AG04450 (cell line): ENCODE measurements around the gene TEKT3. TPM values are rescaled to one million over a fixed set of nuclear protein-coding genes. Genes with fewer than 3 reads are reported as not detected.

Experiments used
- CTCF ChIA-PET: fragments of 300-600, 350-600 bp; formaldehyde crosslinking; extraction: SDS; loops from one replicate; lab custom pipeline; 2022; ENCODE audit warnings: antibody characterized with exemption, inconsistent platforms; lab: Charles Lee
- POLR2A ChIA-PET: fragments of 350-600 bp; formaldehyde crosslinking; extraction: SDS; loops from one replicate; lab custom pipeline; 2021; ENCODE audit warnings: antibody characterized with exemption, inconsistent platforms; lab: Yijun Ruan, JAX
- DNase-seq: peaks from one replicate; pipeline ENCODE4 v3.0.0-alpha.2; 2011; ENCODE audit warnings: low read depth, low spot score
- H3K27ac ChIP-seq: one replicate; pipeline ENCODE4 v1.5.1; 2012; ENCODE audit warnings: low read depth, low read length, control low read depth
- H3K27me3 ChIP-seq: one replicate; pipeline ENCODE4 v1.6.0; 2012; ENCODE audit warnings: low read length; ENCODE audit not compliant: control insufficient read depth, insufficient read depth
- H3K4me3 ChIP-seq: 2 replicates; pipeline ENCODE4 v1.5.1; 2011; ENCODE audit warnings: mild to moderate bottlenecking, low read depth, low read length, control low read depth
- H3K9me3 ChIP-seq: 2 replicates; pipeline ENCODE4 v1.5.1; 2012; ENCODE audit warnings: low read length; ENCODE audit not compliant: control insufficient read depth, insufficient read depth
- polyA plus RNA-seq: library from polyadenylated mRNA; depleted of rRNA; stranded (reverse); fragments of >200 nt; gene quantifications from 2 replicates; pipeline ENCODE4 v1.2.3, GENCODE V29; 2011
- TF ChIP-seq, protein P1 (sequence below): IDR thresholded peaks from 2 replicates; pipeline ENCODE4 v1.5.1; 2011; ENCODE audit warnings: low read depth, low read length, control low read depth, inconsistent platforms

The TEKT3 gene
- polyA plus RNA-seq, 1 experiment, result 0.69 TPM

DNA sequence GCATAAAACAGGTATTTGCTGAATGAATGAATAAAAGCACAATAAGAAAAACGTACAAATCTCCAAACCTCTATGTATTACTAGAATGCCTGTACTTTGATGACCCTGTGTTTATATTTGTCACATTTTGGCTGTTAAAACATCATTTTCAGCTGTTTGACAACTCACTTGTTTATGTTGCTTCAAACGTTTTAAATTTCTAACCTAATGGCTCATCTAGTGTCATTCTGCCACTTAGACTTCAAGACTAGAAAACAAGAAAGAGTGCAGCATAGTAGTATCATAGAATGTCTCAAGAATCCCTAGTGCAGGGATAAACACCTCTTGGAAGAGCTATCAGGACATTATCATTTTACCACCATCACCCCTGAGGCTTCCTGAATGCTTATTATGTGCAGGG, 56.9 kb downstream of the TEKT3 start:
- no peak for DNase-seq
- Histone ChIP-seq H3K4me3 (no peak overlapping the region), H3K27ac (no peak overlapping the region), H3K9me3 (no peaks in the 10 kb centered on the region), H3K27me3 (no peaks in the 10 kb centered on the region)
- CTCF ChIA-PET, result no interaction called here
- TF ChIP-seq, protein P1, sequence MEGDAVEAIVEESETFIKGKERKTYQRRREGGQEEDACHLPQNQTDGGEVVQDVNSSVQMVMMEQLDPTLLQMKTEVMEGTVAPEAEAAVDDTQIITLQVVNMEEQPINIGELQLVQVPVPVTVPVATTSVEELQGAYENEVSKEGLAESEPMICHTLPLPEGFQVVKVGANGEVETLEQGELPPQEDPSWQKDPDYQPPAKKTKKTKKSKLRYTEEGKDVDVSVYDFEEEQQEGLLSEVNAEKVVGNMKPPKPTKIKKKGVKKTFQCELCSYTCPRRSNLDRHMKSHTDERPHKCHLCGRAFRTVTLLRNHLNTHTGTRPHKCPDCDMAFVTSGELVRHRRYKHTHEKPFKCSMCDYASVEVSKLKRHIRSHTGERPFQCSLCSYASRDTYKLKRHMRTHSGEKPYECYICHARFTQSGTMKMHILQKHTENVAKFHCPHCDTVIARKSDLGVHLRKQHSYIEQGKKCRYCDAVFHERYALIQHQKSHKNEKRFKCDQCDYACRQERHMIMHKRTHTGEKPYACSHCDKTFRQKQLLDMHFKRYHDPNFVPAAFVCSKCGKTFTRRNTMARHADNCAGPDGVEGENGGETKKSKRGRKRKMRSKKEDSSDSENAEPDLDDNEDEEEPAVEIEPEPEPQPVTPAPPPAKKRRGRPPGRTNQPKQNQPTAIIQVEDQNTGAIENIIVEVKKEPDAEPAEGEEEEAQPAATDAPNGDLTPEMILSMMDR, result no peak
- POLR2A ChIA-PET, result no interaction called here

GRCh38 chr17:15284107-15284506, 57.3 kb downstream of the TEKT3 start:
- no peaks in the 10 kb centered on the region for H3K27me3 ChIP-seq
- H3K4me3 ChIP-seq, result no peak overlapping the region
- CTCF ChIA-PET, result no interaction called here
- TF ChIP-seq, protein P1, result no peak
- POLR2A ChIA-PET, result no interaction called here
- H3K9me3 ChIP-seq, result no peaks in the 10 kb centered on the region
- no peak overlapping the region for H3K27ac ChIP-seq
- no peak for DNase-seq

- POLR2A ChIA-PET, result no interaction called here
- Histone ChIP-seq H3K27me3 (no peaks in the 10 kb centered on the region), H3K9me3 (no peaks in the 10 kb centered on the region), H3K4me3 (no peak overlapping the region), H3K27ac (no peak overlapping the region)
- TF ChIP-seq, protein P1, result no peak
- DNase-seq, result no peak
- CTCF ChIA-PET, result no interaction called here
These were observed 59.5 kb downstream of the TEKT3 start for GRCh38 chr17:15281909-15282308.

GRCh38 chr17:15278924-15279477, 62.4 kb downstream of the TEKT3 start:
- DNase-seq, result peak; percentile 78
- no peak overlapping the region for H3K4me3 ChIP-seq
- peak overlapping the region; percentile 58 for H3K27ac ChIP-seq
- CTCF ChIA-PET, result no interaction called here
- POLR2A ChIA-PET, result interaction anchor here (0.6 to 1.5 kb wide), 3 partner anchors 15 to 154 kb away, joined by 3 to 4 read pairs (median 4); no protein-coding TSS in a partner anchor
- TF ChIP-seq, protein P1, result no peak
- H3K27me3 ChIP-seq, result no peaks in the 10 kb centered on the region
- no peaks in the 10 kb centered on the region; the same call in 1 of the 2 replicates for H3K9me3 ChIP-seq

- peak overlapping the region; percentile 27 for H3K4me3 ChIP-seq
- no peaks in the 10 kb centered on the region for H3K27me3 ChIP-seq
- TF ChIP-seq, protein P1, result no peak
- DNase-seq, result no peak
- no peaks in the 10 kb centered on the region; the same call in 1 of the 2 replicates for H3K9me3 ChIP-seq
- ChIA-PET CTCF (interaction anchor here (0.6 kb wide), 1 partner anchor 11 kb away, joined by 4 read pairs; no protein-coding TSS in a partner anchor), POLR2A (interaction anchor here (0.6 to 1.5 kb wide), 3 partner anchors 16 to 155 kb away, joined by 3 to 4 read pairs (median 4); no protein-coding TSS in a partner anchor)
- peak overlapping the region; percentile 57 for H3K27ac ChIP-seq
These were observed 63.0 kb downstream of the TEKT3 start for GRCh38 chr17:15278380-15278779.
